ENCODE measurements around the gene DTD2. TPM values are rescaled to one million over a fixed set of nuclear protein-coding genes. Genes with fewer than 3 reads are reported as not detected.
A peak's percentile ranks its signal among the peaks of the same experiment; 100 is the strongest.

DTD2 gene
- total and polyA plus RNA-seq, 2 donors (not counting 1 experiment from before 2014, with no cell fraction given): 11.9 to 14.1 TPM

- Histone ChIP-seq H3K4me1 (ENCODE audit: control insufficient read depth in 2 of 2, insufficient read depth in 2 of 2, low read length in 2 of 2) (peaks cover 43 to 46% of the 10 kb centered on the region in 2 donors), H3K27me3 (replicated peaks in 1 of 4; ENCODE audit: control extremely low read depth in 1 of 4, control insufficient read depth in 3 of 4, insufficient read depth in 4 of 4, low read length in 3 of 4) (no peaks in the 10 kb centered on the region), H3K9ac (ENCODE audit: low read length) (no peak within 1 kb of the TSS), H3K79me2 (ENCODE audit: control insufficient read depth, insufficient read depth, low read length) (no peaks in the 10 kb centered on the region), H3K4me3 (ENCODE audit: control extremely low read depth in 1 of 5, extremely low read depth in 1 of 5, insufficient read depth in 1 of 5, low read depth in 2 of 5, low read length in 4 of 5) (no peak within 1 kb of the TSS), H3K36me3 (replicated peaks in 1 of 2; ENCODE audit: control extremely low read depth in 1 of 2, control insufficient read depth in 1 of 2, extremely low read depth in 1 of 2, insufficient read depth in 2 of 2, low read length in 1 of 2) (no peaks in the 10 kb centered on the region), H3K9me3 (ENCODE audit: control extremely low read depth in 1 of 3, control insufficient read depth in 2 of 3, insufficient read depth in 1 of 3, low read length in 2 of 3) (peaks cover 0 to 9% (median 0%) of the 10 kb centered on the region in 3 donors), H3K4me2 (replicated peaks; ENCODE audit: low read depth, low read length, poor library complexity, severe bottlenecking) (peak within 1 kb of the TSS; percentile 16), H3K27ac (ENCODE audit: low read length in 2 of 2) (no peak within 1 kb of the TSS), H2AFZ (ENCODE audit: insufficient read depth, low read depth, low read length, poor library complexity, severe bottlenecking) (no peak within 1 kb of the TSS), H4K20me1 (ENCODE audit: control insufficient read depth, insufficient read depth, low read length, poor library complexity, severe bottlenecking) (no peaks in the 10 kb centered on the region)
- TF ChIP-seq EZH2 (IDR thresholded peaks at IDR 0.05; ENCODE audit: borderline replicate concordance, insufficient read depth, low read depth, low read length, poor library complexity, severe bottlenecking): no peak
- no peak for TF ChIP-seq CTCF (IDR thresholded peaks at IDR 0.05)
- intact Hi-C loops (cut with micrococcal nuclease): no loop called here
- no peaks in the 10 kb centered on the region for H3K27me3 Mint-ChIP-seq
- DNase-seq (peak; percentile 31), ATAC-seq (ENCODE audit: low read depth) (peak; percentile 7)
- WGBS (ENCODE audit: insufficient coverage): 0% methylated on average over 1 of the region's 1 CpG
- H3K4me1 Mint-ChIP-seq: peaks cover 53% of the 10 kb centered on the region
- ChIA-PET POLR2A (no interaction called here), CTCF (interaction anchor here (1.4 kb wide), 1 partner anchor 17 kb away, joined by 4 read pairs; no protein-coding TSS in a partner anchor)
- H3K9me3 Mint-ChIP-seq (ENCODE audit: insufficient read depth): peaks cover 2% of the 10 kb centered on the region
- peak within 1 kb of the TSS; percentile 52 for H3K27ac Mint-ChIP-seq
- H3K4me3 Mint-ChIP-seq: peak within 1 kb of the TSS; percentile 4
Measured at GRCh38 chr14:31487886-31488285, 30.6 kb upstream of the DTD2 start, which contains the start of gene GPR33. Gene GPR33 (minus strand): TSS chr14:31488039. CDS start chr14:31483965, 4,074 bp downstream.

- no peak overlapping the region for H3K4me3 ChIP-seq (ENCODE audit: control extremely low read depth in 1 of 5, extremely low read depth in 1 of 5, insufficient read depth in 1 of 5, low read depth in 2 of 5, low read length in 4 of 5)
- ChIA-PET POLR2A (no interaction called here), CTCF (interaction anchor here (0.7 to 1.4 kb wide), 2 partner anchors 19 to 69 kb away, joined by 3 to 4 read pairs; no protein-coding TSS in a partner anchor)
- H3K4me3 Mint-ChIP-seq: peak overlapping the region; percentile 4
- H3K27ac Mint-ChIP-seq: no peak overlapping the region
- H3K9me3 ChIP-seq (ENCODE audit: control extremely low read depth in 1 of 3, control insufficient read depth in 2 of 3, insufficient read depth in 1 of 3, low read length in 2 of 3): peaks cover 0 to 3% (median 0%) of the 10 kb centered on the region in 3 donors
- ATAC-seq (ENCODE audit: low read depth): no peak
- no peak overlapping the region for H3K9ac ChIP-seq (ENCODE audit: low read length)
- TF ChIP-seq EZH2 (IDR thresholded peaks at IDR 0.05; ENCODE audit: borderline replicate concordance, insufficient read depth, low read depth, low read length, poor library complexity, severe bottlenecking) (no peak), CTCF (IDR thresholded peaks at IDR 0.05) (no peak)
- H2AFZ ChIP-seq (ENCODE audit: insufficient read depth, low read depth, low read length, poor library complexity, severe bottlenecking): no peak overlapping the region
- no peak overlapping the region for H3K4me2 ChIP-seq (replicated peaks; ENCODE audit: low read depth, low read length, poor library complexity, severe bottlenecking)
- intact Hi-C loops (cut with micrococcal nuclease): no loop called here
- H3K79me2 ChIP-seq (ENCODE audit: control insufficient read depth, insufficient read depth, low read length): no peaks in the 10 kb centered on the region
- H3K27me3 Mint-ChIP-seq: no peaks in the 10 kb centered on the region
- no peak overlapping the region for H3K27ac ChIP-seq (ENCODE audit: low read length in 2 of 2)
- WGBS (ENCODE audit: insufficient coverage): 100% methylated on average over 1 of the region's 2 CpGs
- H3K4me1 ChIP-seq (ENCODE audit: control insufficient read depth in 2 of 2, insufficient read depth in 2 of 2, low read length in 2 of 2): peaks cover 35 to 37% of the 10 kb centered on the region in 2 donors
- no peak for DNase-seq
- no peaks in the 10 kb centered on the region for H4K20me1 ChIP-seq (ENCODE audit: control insufficient read depth, insufficient read depth, low read length, poor library complexity, severe bottlenecking)
- peaks cover 43% of the 10 kb centered on the region for H3K4me1 Mint-ChIP-seq
- no peaks in the 10 kb centered on the region for H3K36me3 ChIP-seq (replicated peaks in 1 of 2; ENCODE audit: control extremely low read depth in 1 of 2, control insufficient read depth in 1 of 2, extremely low read depth in 1 of 2, insufficient read depth in 2 of 2, low read length in 1 of 2)
- no peaks in the 10 kb centered on the region for H3K27me3 ChIP-seq (replicated peaks in 1 of 4; ENCODE audit: control extremely low read depth in 1 of 4, control insufficient read depth in 3 of 4, insufficient read depth in 4 of 4, low read length in 3 of 4)
- H3K9me3 Mint-ChIP-seq (ENCODE audit: insufficient read depth): peaks cover 2% of the 10 kb centered on the region
Measured at GRCh38 chr14:31486764-31487163, 29.5 kb upstream of the DTD2 start.

All from B cell (primary cell).